Stomach (tissue), 9 donors: ENCODE data around the gene ZC3HAV1. TPM values are rescaled to one million over a fixed set of nuclear protein-coding genes. Genes with fewer than 3 reads are reported as not detected.

Experiments used
- DNase-seq, 2 donors: peaks; one replicate each; pipeline versions ENCODE4 v3.0.0 to v3.0.0-alpha.2; 2013 to 2019
- H3K27ac ChIP-seq, 5 donors: fragments of 200-600 bp in 4 of 5; sonication (generic) in 4 of 5; one replicate each; pipeline ENCODE4 v1.5.1; 2013 to 2019; ENCODE audit warnings: mild to moderate bottlenecking in 1 of 5, moderate library complexity in 1 of 5
- H3K27me3 ChIP-seq, 3 donors: fragments of 200-600 bp; sonication (generic); one replicate each; pipeline ENCODE4 v1.5.1; 2017 to 2019; ENCODE audit warnings: mixed run types in 1 of 3
- H3K36me3 ChIP-seq, 4 donors: fragments of 200-600 bp; sonication (generic); 1 replicate in 3 of 4; 2 replicates in 1 of 4; pipeline ENCODE4 v1.5.1; 2016 to 2019
- H3K4me1 ChIP-seq, 4 donors: fragments of 200-600 bp; sonication (generic); one replicate each; pipeline ENCODE4 v1.5.1; 2016 to 2019
- H3K4me3 ChIP-seq, 4 donors: fragments of 200-600 bp; sonication (generic) in 3 of 4; one replicate each; pipeline ENCODE4 v1.5.1; 2016 to 2019; ENCODE audit warnings: mild to moderate bottlenecking in 1 of 4
- H3K9me3 ChIP-seq, 4 donors: fragments of 200-600 bp; sonication (generic); one replicate each; pipeline ENCODE4 v1.5.1; 2016 to 2019
- CTCF ChIP-seq, 7 experiments: fragments of 450-650 bp in 4 of 7; fragments of 200-600 bp in 3 of 7; sonication (generic) in 3 of 7; IDR thresholded peaks; one replicate each; pipeline ENCODE4 v1.5.1; 2016 to 2019; ENCODE audit warnings: antibody characterized with exemption in 7 of 7, control low read depth in 2 of 7, mild to moderate bottlenecking in 1 of 7
- EP300 ChIP-seq: sonication (generic); formaldehyde crosslinking; IDR thresholded peaks from one replicate; pipeline ENCODE4 v1.6.1; 2017; ENCODE audit warnings: antibody characterized with exemption
- POLR2A ChIP-seq, 4 donors: fragments of 450-650 bp; IDR thresholded peaks; one replicate each; pipeline ENCODE4 v1.6.1; 2016; ENCODE audit warnings: antibody characterized with exemption in 4 of 4, control low read depth in 2 of 4, mild to moderate bottlenecking in 1 of 4, moderate library complexity in 1 of 4
- POLR2AphosphoS5 ChIP-seq, 3 donors: sonication (generic); formaldehyde crosslinking; IDR thresholded peaks; one replicate each; pipeline ENCODE4 v1.6.1; 2016; ENCODE audit warnings: antibody characterized with exemption in 3 of 3
- WGBS, 5 donors: extraction: QIAGEN DNeasy Blood & Tissue Kit in 3 of 5; methylation state at CpG; one replicate each; pipeline versions ENCODE4 v1.1.5 to v1.1.7; 2013 to 2018; 5-methylcytosine and 5-hydroxymethylcytosine counted together
- intact Hi-C: fragments of 100-400 bp; cut with DNase I; formaldehyde crosslinking; loops from one replicate; pipeline ENCODE4 v1.15.1; 2023; ENCODE audit warnings: low total_unique reads
- polyA plus RNA-seq, 3 donors: library from polyadenylated mRNA; stranded (reverse); fragments of 200-250 nt; gene quantifications; one replicate each; pipeline ENCODE4 v1.2.3, GENCODE V29; 2013
- total RNA-seq, 5 donors: library from RNA; depleted of rRNA; stranded (reverse); fragments of >200 nt; gene quantifications; one replicate each; pipeline versions ENCODE4 v1.1.0 to v1.2.3, GENCODE V29; 2014 to 2016
- donor health status: healthy with polysubstance abuse.
- donor health status: Bipolar disorder and iron deficiency.
- donor health status: healthy.

Gene ZC3HAV1
- total and polyA plus RNA-seq, 8 donors, result 5.5 to 34.3 (median 12.9) TPM

DNA sequence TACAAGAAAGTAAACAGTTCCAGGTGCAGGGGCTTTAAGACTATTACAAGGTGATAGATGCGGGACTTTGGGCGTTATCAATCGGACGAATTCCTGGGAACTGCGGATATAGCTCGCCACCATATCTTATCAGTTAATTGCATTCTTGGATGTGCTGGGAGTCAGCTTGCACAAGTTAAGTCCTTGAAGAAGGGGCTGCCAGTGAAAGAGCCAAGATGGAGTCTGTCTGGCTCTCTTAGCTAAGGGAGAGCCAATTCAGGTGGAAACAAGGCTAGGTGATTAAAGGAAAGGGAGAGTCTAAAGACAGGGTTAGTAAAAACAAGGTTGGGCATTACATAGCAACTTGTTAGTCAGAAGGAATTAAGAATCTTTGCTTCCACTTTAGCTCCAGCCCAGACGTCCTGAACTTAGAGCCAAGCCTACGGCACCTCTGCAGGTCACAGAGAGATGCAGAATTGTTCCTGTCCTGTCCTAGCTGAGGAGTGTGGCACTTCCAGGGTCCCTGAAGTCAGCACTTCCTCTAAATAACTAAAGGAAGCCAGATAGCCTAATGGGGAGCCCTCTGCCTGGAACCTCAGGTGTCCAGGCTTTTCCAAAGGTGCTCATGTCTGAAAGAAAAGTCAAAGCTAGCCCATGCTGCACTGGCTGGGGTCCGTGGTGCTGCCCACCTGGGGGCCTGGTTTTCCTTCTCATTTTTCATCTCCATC lies 17.3 kb downstream of the ZC3HAV1 start:
- H3K27me3 ChIP-seq, result no peaks in the 10 kb centered on the region
- peak overlapping the region in 1 of 5 donors; percentile 22 for H3K27ac ChIP-seq
- TF ChIP-seq EP300, result no peak
- no peak for TF ChIP-seq POLR2AphosphoS5 (IDR thresholded peaks at IDR 0.05)
- TF ChIP-seq POLR2A (IDR thresholded peaks at IDR 0.05), result no peak
- no peak for TF ChIP-seq CTCF (IDR thresholded peaks at IDR 0.05)
- H3K9me3 ChIP-seq, result no peaks in the 10 kb centered on the region
- H3K4me1 ChIP-seq, result peaks cover 22 to 57% (median 30%) of the 10 kb centered on the region in 4 donors
- no peak for DNase-seq
- H3K4me3 ChIP-seq, result no peak overlapping the region
- 64 to 74% (median 66%) methylated on average over 9 of the region's 9 CpGs for WGBS, 5 donors
- peaks cover 4 to 40% (median 25%) of the 10 kb centered on the region in 4 donors for H3K36me3 ChIP-seq
- intact Hi-C loops, result no loop called here

GRCh38 chr7:139091677-139091996 lies 17.9 kb downstream of the ZC3HAV1 start:
- peaks cover 10 to 42% (median 30%) of the 10 kb centered on the region in 4 donors for H3K36me3 ChIP-seq
- H3K9me3 ChIP-seq, result no peaks in the 10 kb centered on the region
- H3K4me1 ChIP-seq, result peaks cover 22 to 57% (median 30%) of the 10 kb centered on the region in 4 donors
- H3K4me3 ChIP-seq, result no peak overlapping the region
- TF ChIP-seq POLR2AphosphoS5 (IDR thresholded peaks at IDR 0.05), result no peak
- no peak for TF ChIP-seq CTCF (IDR thresholded peaks at IDR 0.05)
- no peak for TF ChIP-seq EP300
- no peak for TF ChIP-seq POLR2A (IDR thresholded peaks at IDR 0.05)
- peak overlapping the region in 2 of 5 donors; percentile 1 to 25 for H3K27ac ChIP-seq
- no peak for DNase-seq
- no peaks in the 10 kb centered on the region for H3K27me3 ChIP-seq
- intact Hi-C loops, result no loop called here
- WGBS, 5 donors, result 79 to 89% (median 86%) methylated on average over 15 of the region's 15 CpGs

DNA sequence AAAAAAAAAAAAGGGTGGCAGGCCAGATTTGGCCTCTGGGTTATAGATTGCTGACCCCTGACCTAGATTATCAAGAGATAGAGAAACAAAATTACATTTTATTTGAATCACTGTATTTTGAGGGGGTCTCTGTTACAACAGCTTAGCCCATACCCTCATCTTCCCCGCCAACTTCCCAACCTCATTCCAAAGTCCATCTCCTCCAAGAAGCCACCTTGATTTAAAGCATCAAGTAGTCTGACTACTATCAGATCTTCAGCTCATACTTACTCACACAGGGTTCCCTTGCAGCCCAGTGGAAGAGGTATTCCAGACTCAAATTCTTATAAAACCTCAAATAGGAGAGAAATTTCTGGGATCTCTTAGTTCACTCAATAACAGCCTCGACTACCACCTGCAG lies 20.4 kb downstream of the ZC3HAV1 start:
- no peak overlapping the region for H3K4me3 ChIP-seq
- no peaks in the 10 kb centered on the region for H3K27me3 ChIP-seq
- no peak overlapping the region for H3K27ac ChIP-seq
- no peaks in the 10 kb centered on the region for H3K9me3 ChIP-seq
- intact Hi-C loops, result no loop called here
- peaks cover 20 to 55% (median 55%) of the 10 kb centered on the region in 4 donors for H3K36me3 ChIP-seq
- TF ChIP-seq POLR2A (IDR thresholded peaks at IDR 0.05), result no peak
- TF ChIP-seq POLR2AphosphoS5 (IDR thresholded peaks at IDR 0.05), result no peak
- no peak for TF ChIP-seq EP300
- TF ChIP-seq CTCF (IDR thresholded peaks at IDR 0.05), result no peak
- 94 to 98% (median 95%) methylated on average over 2 of the region's 2 CpGs for WGBS, 5 donors
- H3K4me1 ChIP-seq, result peaks cover 12 to 37% (median 22%) of the 10 kb centered on the region in 4 donors
- DNase-seq, result no peak

GRCh38 chr7:139088268-139088667 lies 21.3 kb downstream of the ZC3HAV1 start:
- no peak for DNase-seq
- peaks cover 20 to 64% (median 63%) of the 10 kb centered on the region in 4 donors for H3K36me3 ChIP-seq
- H3K27me3 ChIP-seq, result no peaks in the 10 kb centered on the region
- peaks cover 9 to 32% (median 20%) of the 10 kb centered on the region in 4 donors for H3K4me1 ChIP-seq
- H3K9me3 ChIP-seq, result no peaks in the 10 kb centered on the region
- H3K27ac ChIP-seq, result no peak overlapping the region
- intact Hi-C loops, result no loop called here
- WGBS, 5 donors, result 92 to 97% (median 94%) methylated on average over 2 of the region's 2 CpGs
- H3K4me3 ChIP-seq, result no peak overlapping the region
- TF ChIP-seq CTCF (IDR thresholded peaks at IDR 0.05), result no peak
- TF ChIP-seq EP300, result no peak
- TF ChIP-seq POLR2AphosphoS5 (IDR thresholded peaks at IDR 0.05), result no peak
- TF ChIP-seq POLR2A (IDR thresholded peaks at IDR 0.05), result no peak
